Neural crest cell (in vitro differentiated cells): ENCODE data around the gene VASH1. TPM values are rescaled to one million over a fixed set of nuclear protein-coding genes. Genes with fewer than 3 reads are reported as not detected.

Experiments
- DNase-seq: peaks from one replicate; pipeline ENCODE4 v3.0.0; 2021; ENCODE audit warnings: low read depth, mixed read lengths, low spot score
- H3K27ac Mint-ChIP-seq: one replicate; pipeline ENCODE4 v1.8.0; 2021; ENCODE audit warnings: mild to moderate bottlenecking, mixed read lengths; ENCODE audit not compliant: unreplicated experiment
- H3K27me3 Mint-ChIP-seq: 2 replicates; pipeline ENCODE4 v1.8.0; 2021; ENCODE audit warnings: low read depth, mild to moderate bottlenecking, mixed read lengths
- H3K36me3 Mint-ChIP-seq: 2 replicates; pipeline ENCODE4 v1.8.0; 2021; ENCODE audit warnings: low read depth, mild to moderate bottlenecking, mixed read lengths
- H3K4me1 Mint-ChIP-seq: 2 replicates; pipeline ENCODE4 v1.8.0; 2021; ENCODE audit warnings: mixed read lengths
- H3K4me3 Mint-ChIP-seq: one replicate; pipeline ENCODE4 v1.8.0; 2021; ENCODE audit warnings: mild to moderate bottlenecking, mixed read lengths
- H3K9me3 Mint-ChIP-seq: 2 replicates; pipeline ENCODE4 v1.8.0; 2021; ENCODE audit warnings: mixed read lengths
- CTCF ChIP-seq: fragments of 200-600 bp; sonication (generic); conservative IDR thresholded peaks from 2 replicates; pipeline ENCODE4 v1.5.0; 2021; ENCODE audit warnings: antibody characterized with exemption, mild to moderate bottlenecking
- total RNA-seq: library from RNA; stranded (reverse); gene quantifications from 2 replicates; pipeline ENCODE4 v1.2.1, GENCODE V29; 2021

Gene VASH1
- total RNA-seq, 1 donor from 2014 or later, result 72.0 TPM

GRCh38 chr14:76773956-76774820 lies 12.9 kb downstream of the VASH1 start:
- no peaks in the 10 kb centered on the region for H3K9me3 Mint-ChIP-seq
- TF ChIP-seq CTCF, result no peak
- H3K4me3 Mint-ChIP-seq, result peak overlapping the region; percentile 14
- peaks cover 42% of the 10 kb centered on the region for H3K4me1 Mint-ChIP-seq
- peaks cover 2% of the 10 kb centered on the region for H3K27me3 Mint-ChIP-seq
- H3K36me3 Mint-ChIP-seq, result peaks cover 7% of the 10 kb centered on the region
- peak overlapping the region; percentile 81 for H3K27ac Mint-ChIP-seq
- no peak for DNase-seq

- Mint-ChIP-seq H3K27me3 (peaks cover 2% of the 10 kb centered on the region), H3K4me1 (peaks cover 40% of the 10 kb centered on the region), H3K9me3 (no peaks in the 10 kb centered on the region), H3K4me3 (peak overlapping the region; percentile 60), H3K27ac (peak overlapping the region; percentile 81), H3K36me3 (peaks cover 8% of the 10 kb centered on the region)
- TF ChIP-seq CTCF, result no peak
- DNase-seq, result no peak
Observed at GRCh38 chr14:76774821-76775694, 13.8 kb downstream of the VASH1 start.

- no peaks in the 10 kb centered on the region for H3K9me3 Mint-ChIP-seq
- no peak for DNase-seq
- no peak overlapping the region for H3K27ac Mint-ChIP-seq
- peaks cover 2% of the 10 kb centered on the region for H3K27me3 Mint-ChIP-seq
- TF ChIP-seq CTCF, result no peak
- peaks cover 11% of the 10 kb centered on the region for H3K36me3 Mint-ChIP-seq
- H3K4me3 Mint-ChIP-seq, result no peak overlapping the region
- peaks cover 48% of the 10 kb centered on the region for H3K4me1 Mint-ChIP-seq
Observed at GRCh38 chr14:76775695-76776427, 14.6 kb downstream of the VASH1 start.

- peak; percentile 28 for DNase-seq
- H3K27me3 Mint-ChIP-seq, result peaks cover 2% of the 10 kb centered on the region
- H3K36me3 Mint-ChIP-seq, result peaks cover 11% of the 10 kb centered on the region
- no peaks in the 10 kb centered on the region for H3K9me3 Mint-ChIP-seq
- no peak for TF ChIP-seq CTCF
- peak overlapping the region; percentile 94 for H3K27ac Mint-ChIP-seq
- H3K4me1 Mint-ChIP-seq, result peaks cover 48% of the 10 kb centered on the region
- peak overlapping the region; percentile 79 for H3K4me3 Mint-ChIP-seq
Observed at GRCh38 chr14:76776428-76777251, 15.4 kb downstream of the VASH1 start.
